KMS-11 (cell line): ENCODE data around the gene APOL6.

ENCODE experiments used
- H2AFZ ChIP-seq: fragments of 200-600 bp; sonication (generic); 2 replicates; pipeline ENCODE4 v1.6.1; 2016; ENCODE audit warnings: antibody characterized with exemption, mixed run types, low read depth
- H3K27ac ChIP-seq: fragments of 200-600 bp; sonication (generic); 2 replicates; pipeline ENCODE4 v1.6.1; 2016; ENCODE audit warnings: mild to moderate bottlenecking, mixed run types
- H3K27me3 ChIP-seq: fragments of 200-600 bp; sonication (generic); 2 replicates; pipeline ENCODE4 v1.6.1; 2017; ENCODE audit warnings: mild to moderate bottlenecking, low read depth, mixed run types, moderate library complexity; ENCODE audit not compliant: insufficient read depth
- H3K36me3 ChIP-seq: fragments of 200-600 bp; sonication (generic); 2 replicates; pipeline ENCODE4 v1.6.1; 2017; ENCODE audit warnings: mild to moderate bottlenecking, mixed run types; ENCODE audit not compliant: insufficient read depth
- H3K4me1 ChIP-seq: fragments of 200-600 bp; sonication (generic); 2 replicates; pipeline ENCODE4 v1.6.1; 2016; ENCODE audit warnings: mild to moderate bottlenecking, low read depth, mixed run types; ENCODE audit not compliant: poor library complexity, severe bottlenecking
- H3K4me2 ChIP-seq: fragments of 200-600 bp; sonication (generic); 2 replicates; pipeline ENCODE4 v1.7.0; 2016; ENCODE audit warnings: mild to moderate bottlenecking, mixed run types
- H3K4me3 ChIP-seq: fragments of 200-600 bp; sonication (generic); IDR thresholded peaks from 2 replicates; pipeline ENCODE4 v1.6.1; 2017; ENCODE audit warnings: low read depth, low read length, mixed read lengths; ENCODE audit not compliant: insufficient read depth
- H3K79me2 ChIP-seq: fragments of 200-600 bp; sonication (generic); 2 replicates; pipeline ENCODE4 v1.6.1; 2016; ENCODE audit warnings: low read depth, mixed run types; ENCODE audit not compliant: insufficient read depth
- H3K9ac ChIP-seq: fragments of 200-600 bp; sonication (generic); 2 replicates; pipeline ENCODE4 v1.6.1; 2016; ENCODE audit warnings: mild to moderate bottlenecking, mixed run types
- H4K20me1 ChIP-seq: fragments of 200-600 bp; sonication (generic); 2 replicates; pipeline ENCODE4 v1.6.1; 2016; ENCODE audit warnings: mild to moderate bottlenecking, mixed run types; ENCODE audit not compliant: insufficient read depth
- CTCF ChIP-seq: fragments of 200-600 bp; sonication (generic); conservative IDR thresholded peaks from 2 replicates; pipeline ENCODE4 v1.6.1; 2017; ENCODE audit warnings: low read depth, mild to moderate bottlenecking, antibody characterized with exemption, low read length, moderate library complexity, mixed read lengths

The APOL6 gene

GRCh38 chr22:35638410-35638809 is 9.8 kb upstream of the APOL6 start:
- Histone ChIP-seq H3K27ac (no peak overlapping the region), H3K36me3 (no peaks in the 10 kb centered on the region), H3K27me3 (no peaks in the 10 kb centered on the region), H2AFZ (no peak overlapping the region), H3K4me3 (no peak overlapping the region), H4K20me1 (no peaks in the 10 kb centered on the region), H3K4me1 (no peaks in the 10 kb centered on the region), H3K9ac (no peak overlapping the region), H3K79me2 (no peaks in the 10 kb centered on the region), H3K4me2 (no peak overlapping the region)
- no peak for TF ChIP-seq CTCF

GRCh38 chr22:35641494-35642120 is 6.6 kb upstream of the APOL6 start:
- H2AFZ ChIP-seq, result no peak overlapping the region
- no peak for TF ChIP-seq CTCF
- H3K9ac ChIP-seq, result no peak overlapping the region
- no peak overlapping the region for H3K27ac ChIP-seq
- H3K27me3 ChIP-seq, result no peaks in the 10 kb centered on the region
- peaks cover under 1% of the 10 kb centered on the region for H3K4me1 ChIP-seq
- H3K36me3 ChIP-seq, result no peaks in the 10 kb centered on the region
- no peaks in the 10 kb centered on the region for H4K20me1 ChIP-seq
- H3K4me3 ChIP-seq, result no peak overlapping the region
- H3K79me2 ChIP-seq, result no peaks in the 10 kb centered on the region
- H3K4me2 ChIP-seq, result no peak overlapping the region

GRCh38 chr22:35642305-35642741 is 5.9 kb upstream of the APOL6 start:
- H3K27me3 ChIP-seq, result no peaks in the 10 kb centered on the region
- H4K20me1 ChIP-seq, result no peaks in the 10 kb centered on the region
- H3K27ac ChIP-seq, result no peak overlapping the region
- H3K36me3 ChIP-seq, result no peaks in the 10 kb centered on the region
- H3K4me1 ChIP-seq, result peaks cover 7% of the 10 kb centered on the region
- H3K9ac ChIP-seq, result no peak overlapping the region
- H2AFZ ChIP-seq, result no peak overlapping the region
- no peak overlapping the region for H3K4me3 ChIP-seq
- no peak overlapping the region for H3K4me2 ChIP-seq
- no peaks in the 10 kb centered on the region for H3K79me2 ChIP-seq
- no peak for TF ChIP-seq CTCF

GRCh38 chr22:35643991-35644390 is 4.3 kb upstream of the APOL6 start:
- Histone ChIP-seq H4K20me1 (no peaks in the 10 kb centered on the region), H3K4me3 (no peak overlapping the region), H3K27me3 (no peaks in the 10 kb centered on the region), H3K4me1 (peaks cover 17% of the 10 kb centered on the region), H2AFZ (no peak overlapping the region), H3K27ac (no peak overlapping the region), H3K36me3 (no peaks in the 10 kb centered on the region), H3K4me2 (no peak overlapping the region), H3K9ac (no peak overlapping the region), H3K79me2 (0 out of 2 replicates have a peak, but pooled peaks cover under 1% of the 10 kb centered on the region)
- TF ChIP-seq CTCF, result no peak
